Measurements from ENCODE around the gene ABLIM2. TPM values are rescaled to one million over a fixed set of nuclear protein-coding genes. Genes with fewer than 3 reads are reported as not detected.
A peak's percentile ranks its signal among the peaks of the same experiment; 100 is the strongest.

The ABLIM2 gene
- total and polyA plus RNA-seq, 2 of the 13 experiments (the other 11 are each of a cell fraction or from before 2014, with no cell fraction given): 0.20 to 0.37 TPM

- no peak for TF ChIP-seq ZNF468 (CRISPR knock-in tag; IDR thresholded peaks at IDR 0.05)
- no peak for TF ChIP-seq SOX6 (IDR thresholded peaks at IDR 0.05)
- peak; percentile 57 for TF ChIP-seq SOX6 (CRISPR knock-in tag; IDR thresholded peaks at IDR 0.05)
- no peak for TF ChIP-seq ZNF629 (CRISPR knock-in tag; conservative IDR thresholded peaks at IDR 0.05)
- 0 out of 2 replicates have a peak, but pooled peaks have one; percentile 81 for TF ChIP-seq ZNF138 (CRISPR knock-in tag; IDR thresholded peaks at IDR 0.05; ENCODE audit: low read depth)
- 0 out of 2 replicates have a peak, but pooled peaks have one; percentile 61 for TF ChIP-seq ZNF205 (CRISPR knock-in tag; IDR thresholded peaks at IDR 0.05)
- TF ChIP-seq DBP (CRISPR knock-in tag; IDR thresholded peaks at IDR 0.05; ENCODE audit: not compliant biosample characterization): no peak
- TF ChIP-seq ONECUT2 (CRISPR knock-in tag; IDR thresholded peaks at IDR 0.05): no peak
- peak; percentile 79 for TF ChIP-seq ZNF501 (CRISPR knock-in tag; IDR thresholded peaks at IDR 0.05)
- no peak for TF ChIP-seq ETS1 (CRISPR knock-in tag; IDR thresholded peaks at IDR 0.05)
- no peak for TF ChIP-seq ZNF546 (CRISPR knock-in tag; conservative IDR thresholded peaks at IDR 0.05)
- TF ChIP-seq ZNF549 (CRISPR knock-in tag; IDR thresholded peaks at IDR 0.05): no peak
- TF ChIP-seq ETV5 (CRISPR knock-in tag; IDR thresholded peaks at IDR 0.05; ENCODE audit: borderline replicate concordance): no peak; the same call in 1 of the 2 replicates
- no peak for TF ChIP-seq SIN3A (IDR thresholded peaks at IDR 0.05; ENCODE audit: borderline replicate concordance, low read depth, low read length)
- TF ChIP-seq NONO (IDR thresholded peaks at IDR 0.05): no peak
- no peak for TF ChIP-seq NONO (CRISPR knock-in tag; conservative IDR thresholded peaks at IDR 0.05)
- TF ChIP-seq TRIM22 (IDR thresholded peaks at IDR 0.05): no peak
- TF ChIP-seq NCOA1 (CRISPR knock-in tag; IDR thresholded peaks at IDR 0.05): no peak
- TF ChIP-seq RXRA (CRISPR knock-in tag; IDR thresholded peaks at IDR 0.05): peak; percentile 35; the same call in 1 of the 2 replicates
- 0 out of 2 replicates have a peak, but pooled peaks have one; percentile 33 for TF ChIP-seq ZNF503 (CRISPR knock-in tag; IDR thresholded peaks at IDR 0.05)
- peak; percentile 9 for TF ChIP-seq TEAD3 (CRISPR knock-in tag; optimal IDR thresholded peaks at IDR 0.05; ENCODE audit: borderline replicate concordance)
- TF ChIP-seq JARID2 (CRISPR knock-in tag; IDR thresholded peaks at IDR 0.05; ENCODE audit: insufficient replicate concordance): no peak
- TF ChIP-seq ZNF674 (CRISPR knock-in tag; IDR thresholded peaks at IDR 0.05; ENCODE audit: low read depth): no peak
- TF ChIP-seq ZSCAN29 (CRISPR knock-in tag; conservative IDR thresholded peaks at IDR 0.05): peak; percentile 44; the same call in 1 of the 2 replicates
- TF ChIP-seq ZNF136 (CRISPR knock-in tag; IDR thresholded peaks at IDR 0.05; ENCODE audit: low read depth): no peak
- TF ChIP-seq ZFAT (CRISPR knock-in tag; conservative IDR thresholded peaks at IDR 0.05): no peak
- TF ChIP-seq ZBTB21 (CRISPR knock-in tag; IDR thresholded peaks at IDR 0.05): no peak
Measured at GRCh38 chr4:8158710-8159536, at the start of gene ABLIM2 (continued).

Measured in HepG2 (cell line).